GM23248 (cell line): ENCODE results near the gene SOX30.

Experiments
- EZH2 ChIP-seq: fragments of 200-600 bp; sonication (generic); IDR thresholded peaks from 2 replicates; pipeline ENCODE4 v1.6.1; 2018; ENCODE audit warnings: antibody characterized with exemption, mild to moderate bottlenecking; ENCODE audit not compliant: insufficient read depth, poor library complexity, severe bottlenecking
- EZH2phosphoT487 ChIP-seq: fragments of 200-600 bp; sonication (generic); IDR thresholded peaks from 2 replicates; pipeline ENCODE4 v1.6.1; 2018; ENCODE audit warnings: antibody characterized with exemption, moderate library complexity, mild to moderate bottlenecking, low read depth; ENCODE audit not compliant: insufficient read depth

GRCh38 chr5:157682257-157682656, 30.0 kb upstream of the SOX30 start:
- TF ChIP-seq EZH2 (no peak), EZH2phosphoT487 (no peak)
